GM12878 (cell line): ENCODE data around the gene MLPH. TPM values are rescaled to one million over a fixed set of nuclear protein-coding genes. Genes with fewer than 3 reads are reported as not detected.

Source experiments
- ATAC-seq: fragments of 200-7000 bp; cut with Tn5 transposase; 3 replicates; pipeline ENCODE4 v1.9.1; 2020; ENCODE audit warnings: mild to moderate bottlenecking, moderate library complexity
- BruUV-seq: library from RNA; stranded (reverse); fragments of 400-500 nt; replicated peaks from 2 replicates; lab custom pipeline; 2021; lab: Mats Ljungman, UMichigan
- CTCF ChIA-PET: fragments of 300-600 bp; sonication (Branson Sonifier 250); formaldehyde crosslinking; extraction: SDS; loops from one replicate; lab custom pipeline; 2021; ENCODE audit warnings: inconsistent platforms; lab: Yijun Ruan, JAX
- POLR2A ChIA-PET: fragments of 350-600 bp; formaldehyde crosslinking; extraction: SDS; loops from one replicate; lab custom pipeline; 2021; ENCODE audit warnings: inconsistent platforms; lab: Charles Lee
- RAD21 ChIA-PET: fragments of 300-600 bp; sonication (Branson Sonifier 250); formaldehyde crosslinking; loops from one replicate; lab custom pipeline; 2023; ENCODE audit warnings: antibody characterized with exemption; ENCODE audit not compliant: unreplicated experiment; lab: Charles Lee
- SMC1A ChIA-PET: fragments of 300-600 bp; sonication (Branson Sonifier 250); formaldehyde crosslinking; loops from one replicate; lab custom pipeline; 2023; ENCODE audit not compliant: unreplicated experiment, uncharacterized antibody; lab: Charles Lee
- DNase-seq: peaks from one replicate; pipeline ENCODE4 v3.0.0-alpha.2; 2011; ENCODE audit warnings: low read depth, low spot score
- FAIRE-seq: peaks from 3 replicates; lab custom pipeline; 2011; peaks lifted over from hg19 to GRCh38; lab: Jason Lieb, UNC
- H2AFZ ChIP-seq: 2 replicates; pipeline ENCODE4 v1.6.0; 2011; ENCODE audit warnings: low read depth, low read length, control low read depth; ENCODE audit not compliant: control insufficient read depth
- H3K27ac ChIP-seq: 2 replicates; pipeline ENCODE4 v1.5.1; 2011; ENCODE audit warnings: control low read depth; ENCODE audit not compliant: control insufficient read depth, insufficient read depth
- H3K27me3 ChIP-seq, 2 experiments: replicated peaks in 1 of 2; 2 replicates each; pipeline versions ENCODE4 v1.6.0 to v1.6.1; 2011; ENCODE audit warnings: low read length in 1 of 2; ENCODE audit not compliant: control insufficient read depth in 2 of 2, insufficient read depth in 2 of 2
- H3K36me3 ChIP-seq, 2 experiments: 2 replicates each; pipeline ENCODE4 v1.5.1; 2011; ENCODE audit warnings: low read length in 1 of 2; ENCODE audit not compliant: control insufficient read depth in 2 of 2, insufficient read depth in 2 of 2
- H3K4me1 ChIP-seq: 2 replicates; pipeline ENCODE4 v1.6.1; 2011; ENCODE audit warnings: mild to moderate bottlenecking, low read length, moderate library complexity, mixed read lengths; ENCODE audit not compliant: control insufficient read depth, insufficient read depth
- H3K4me2 ChIP-seq: 2 replicates; pipeline ENCODE4 v1.6.0; 2011; ENCODE audit warnings: control low read depth; ENCODE audit not compliant: control insufficient read depth, insufficient read depth
- H3K4me3 ChIP-seq: fragments of 200-600 bp; sonication (generic); 2 replicates; pipeline ENCODE4 v1.5.1; 2016
- H3K79me2 ChIP-seq: 2 replicates; pipeline ENCODE4 v1.6.0; 2011; ENCODE audit warnings: low read length; ENCODE audit not compliant: control insufficient read depth, insufficient read depth
- H3K9ac ChIP-seq: 2 replicates; pipeline ENCODE4 v1.8.0; 2011; ENCODE audit warnings: low read length, control low read depth, mixed read lengths; ENCODE audit not compliant: control insufficient read depth, insufficient read depth
- H3K9me3 ChIP-seq: replicated peaks from 3 replicates; pipeline ENCODE4 v1.5.1; 2011; ENCODE audit warnings: mild to moderate bottlenecking, low read length; ENCODE audit not compliant: control insufficient read depth, insufficient read depth
- H4K20me1 ChIP-seq: 2 replicates; pipeline ENCODE4 v1.6.0; 2011; ENCODE audit not compliant: control insufficient read depth, insufficient read depth
- BACH1 ChIP-seq: fragments of 450-650 bp; IDR thresholded peaks from 2 replicates; pipeline ENCODE4 v1.6.1; 2017; ENCODE audit warnings: mild to moderate bottlenecking, borderline replicate concordance
- EP300 ChIP-seq, 2 experiments: fragments of 150-350 bp in 1 of 2; IDR thresholded peaks; 2 replicates each; pipeline ENCODE4 v1.6.1; 2011 to 2012; ENCODE audit warnings: low read depth in 2 of 2, low read length in 2 of 2, borderline replicate concordance in 1 of 2, improper control_type of control experiment in 1 of 2, inconsistent platforms in 1 of 2; ENCODE audit not compliant: control insufficient read depth in 1 of 2
- RB1 ChIP-seq: fragments of 450-650 bp; formaldehyde crosslinking; IDR thresholded peaks from 2 replicates; pipeline ENCODE4 v1.6.1; 2017; ENCODE audit warnings: mild to moderate bottlenecking, borderline replicate concordance
- SREBF2 ChIP-seq: IDR thresholded peaks from 2 replicates; pipeline ENCODE4 v1.6.1; 2012; ENCODE audit warnings: mild to moderate bottlenecking, low read length
- YBX1 ChIP-seq: fragments of 450-650 bp; IDR thresholded peaks from 2 replicates; pipeline ENCODE4 v1.6.1; 2016; ENCODE audit warnings: antibody characterized with exemption
- ZNF217 ChIP-seq: fragments of 450-650 bp; IDR thresholded peaks from 2 replicates; pipeline ENCODE4 v1.6.1; 2017; ENCODE audit warnings: antibody characterized with exemption, mild to moderate bottlenecking
- WGBS: methylation state at CpG from one replicate; pipeline ENCODE4 v1.1.6; 2016; ENCODE audit warnings: low lambda C conversion rate; ENCODE audit not compliant: insufficient replicate concordance, insufficient coverage; ENCODE audit errors: missing lambda C conversion rate; 5-methylcytosine and 5-hydroxymethylcytosine counted together
- in situ Hi-C: fragments of 300-500 bp; cut with MboI; formaldehyde crosslinking; loops from 9 replicates; pipeline ENCODE4 v1.14.3; 2018; ENCODE audit warnings: mixed read lengths
- intact Hi-C: fragments of 100-400 bp; cut with micrococcal nuclease; formaldehyde crosslinking; loops from one replicate; pipeline ENCODE4 v1.14.2; 2022; ENCODE audit not compliant: unreplicated experiment
- polyA plus RNA-seq, 11 experiments: library from polyadenylated mRNA; depleted of rRNA in 4 of 11; unstranded in 6 of 11; stranded (reverse) in 5 of 11; fragments of >200 nt; fragmentation: Nextera tagmentation in 4 of 11; fragmentation: Illumina TruSeq in 1 of 11; extraction: Ambion mirVana in 4 of 11; extraction: Trizol in 1 of 11; gene quantifications; 1 replicate in 1 of 11; 2 replicates in 10 of 11; pipeline versions ENCODE4 v1.2.1 to v1.2.3, GENCODE V29; 2011 to 2016; ENCODE audit warnings: inconsistent platforms in 2 of 11, missing spikeins in 2 of 11, low read depth in 1 of 11
- total RNA-seq, 4 experiments: library from RNA; depleted of rRNA in 3 of 4; stranded (reverse); fragments of >200 nt in 3 of 4; fragmentation: Illumina TruSeq in 1 of 4; extraction: Trizol in 1 of 4; gene quantifications; 2 replicates each; pipeline versions ENCODE4 v1.2.1 to v1.2.3, GENCODE V29; 2013 to 2021
- TF ChIP-seq, protein P1 (sequence below): IDR thresholded peaks from 2 replicates; pipeline ENCODE4 v1.6.1; 2011; ENCODE audit warnings: low read depth, mild to moderate bottlenecking, low read length, moderate library complexity, borderline replicate concordance; ENCODE audit errors: extremely low read depth

The MLPH gene
- total and polyA plus RNA-seq, 10 of the 15 experiments (the other 5 are each of a cell fraction or from before 2014, with no cell fraction given): 0.16 to 0.85 TPM; not detected in 8

DNA sequence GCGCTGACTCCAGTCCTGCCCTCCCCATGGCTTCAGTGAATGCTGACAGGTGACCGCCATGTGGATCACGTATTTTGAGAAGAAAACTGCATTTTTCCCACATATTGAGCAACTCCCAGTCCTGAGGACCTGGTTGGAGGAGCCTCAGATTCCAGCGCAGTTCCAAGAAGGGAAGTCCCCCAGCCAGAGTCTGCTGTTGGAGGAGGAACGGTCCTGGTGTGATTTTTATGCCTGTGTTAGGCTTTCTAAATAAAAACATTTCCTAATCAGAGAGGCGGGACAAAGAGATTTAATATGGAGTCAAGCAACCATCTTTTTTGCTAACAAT is 40.7 kb upstream of the MLPH start:
- TF ChIP-seq RB1 (no peak), EP300 (IDR thresholded peaks at IDR 0.05; ENCODE audit: borderline replicate concordance in 1 of 2, control insufficient read depth in 1 of 2, low read depth in 2 of 2, low read length in 2 of 2) (no peak), BACH1 (no peak)
- TF ChIP-seq, protein P1, sequence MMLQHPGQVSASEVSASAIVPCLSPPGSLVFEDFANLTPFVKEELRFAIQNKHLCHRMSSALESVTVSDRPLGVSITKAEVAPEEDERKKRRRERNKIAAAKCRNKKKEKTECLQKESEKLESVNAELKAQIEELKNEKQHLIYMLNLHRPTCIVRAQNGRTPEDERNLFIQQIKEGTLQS: no peak
- H3K4me1 ChIP-seq: peaks cover 4% of the 10 kb centered on the region; the same call in 1 of the 2 replicates
- WGBS: 44% methylated on average over 6 of the region's 6 CpGs
- no peaks in the 10 kb centered on the region; the same call in 2 of the 3 replicates for H3K9me3 ChIP-seq
- CTCF ChIA-PET: no interaction called here
- FAIRE-seq: no peak
- BruUV-seq: no TSS peak
- H3K9ac ChIP-seq: no peak overlapping the region
- no peak overlapping the region for H3K4me3 ChIP-seq
- in situ Hi-C loops (no loop called here), intact Hi-C loops (no loop called here)
- SMC1A ChIA-PET: no interaction called here
- H3K27ac ChIP-seq: no peak overlapping the region
- H3K36me3 ChIP-seq: no peaks in the 10 kb centered on the region
- H4K20me1 ChIP-seq: no peaks in the 10 kb centered on the region
- no peak overlapping the region for H3K4me2 ChIP-seq
- POLR2A ChIA-PET: no interaction called here
- RAD21 ChIA-PET: no interaction called here
- H3K27me3 ChIP-seq: no peaks in the 10 kb centered on the region
- no peak for ATAC-seq
- no peaks in the 10 kb centered on the region for H3K79me2 ChIP-seq
- no peak for DNase-seq
- no peak overlapping the region for H2AFZ ChIP-seq

GRCh38 chr2:237447496-237447895 is 39.6 kb upstream of the MLPH start:
- H3K27ac ChIP-seq: no peak overlapping the region
- no peaks in the 10 kb centered on the region for H3K27me3 ChIP-seq
- RAD21 ChIA-PET: no interaction called here
- no peaks in the 10 kb centered on the region for H3K4me1 ChIP-seq
- H3K36me3 ChIP-seq: no peaks in the 10 kb centered on the region
- no TSS peak for BruUV-seq
- H4K20me1 ChIP-seq: no peaks in the 10 kb centered on the region
- SMC1A ChIA-PET: no interaction called here
- no peak overlapping the region for H3K4me3 ChIP-seq
- WGBS: 64% methylated on average over 9 of the region's 11 CpGs
- POLR2A ChIA-PET: no interaction called here
- intact Hi-C loops: no loop called here
- H2AFZ ChIP-seq: no peak overlapping the region
- ATAC-seq (no peak), FAIRE-seq (no peak), DNase-seq (no peak)
- H3K4me2 ChIP-seq: no peak overlapping the region
- H3K9ac ChIP-seq: no peak overlapping the region
- no peaks in the 10 kb centered on the region for H3K79me2 ChIP-seq
- no peaks in the 10 kb centered on the region; the same call in 2 of the 3 replicates for H3K9me3 ChIP-seq
- TF ChIP-seq SREBF2 (no peak), YBX1 (no peak), ZNF217 (no peak)
- in situ Hi-C loops: no loop called here
- CTCF ChIA-PET: no interaction called here
